H9 (cell line): Measurements from ENCODE around the gene CEACAM5. TPM values are rescaled to one million over a fixed set of nuclear protein-coding genes. Genes with fewer than 3 reads are reported as not detected.

Experiments used
- DNase-seq: peaks from one replicate; pipeline ENCODE4 v3.0.0-alpha.2; 2017
- H2AFZ ChIP-seq: one replicate; pipeline ENCODE4 v1.6.1; 2013; ENCODE audit warnings: mild to moderate bottlenecking, low read length, control low read depth, moderate library complexity
- H2AK5ac ChIP-seq: 2 replicates; pipeline ENCODE4 v1.6.1; 2013; ENCODE audit warnings: low read length, control low read depth, mixed read lengths; ENCODE audit not compliant: insufficient read length
- H2BK120ac ChIP-seq: one replicate; pipeline ENCODE4 v1.6.1; 2013; ENCODE audit warnings: low read depth, mild to moderate bottlenecking, low read length, control low read depth, inconsistent platforms; ENCODE audit not compliant: poor library complexity, severe bottlenecking
- H2BK12ac ChIP-seq: 2 replicates; pipeline ENCODE4 v1.6.1; 2013; ENCODE audit warnings: low read length, control low read depth, mixed read lengths, low read depth; ENCODE audit not compliant: insufficient read length
- H2BK15ac ChIP-seq: 2 replicates; pipeline ENCODE4 v1.6.1; 2013; ENCODE audit warnings: low read depth, low read length, control low read depth
- H2BK20ac ChIP-seq: one replicate; pipeline ENCODE4 v1.6.1; 2013; ENCODE audit warnings: low read depth, mild to moderate bottlenecking, low read length, control low read depth, inconsistent platforms; ENCODE audit not compliant: poor library complexity, severe bottlenecking
- H2BK5ac ChIP-seq: 2 replicates; pipeline ENCODE4 v1.6.1; 2013; ENCODE audit warnings: low read length, control low read depth, mixed read lengths; ENCODE audit not compliant: insufficient read length
- H3K14ac ChIP-seq: 2 replicates; pipeline ENCODE4 v1.6.1; 2013; ENCODE audit warnings: low read length, control low read depth; ENCODE audit not compliant: insufficient read depth
- H3K18ac ChIP-seq: 2 replicates; pipeline ENCODE4 v1.6.1; 2013; ENCODE audit warnings: low read depth, mild to moderate bottlenecking, mixed read lengths, low read length, control low read depth; ENCODE audit not compliant: insufficient read length
- H3K23ac ChIP-seq: 2 replicates; pipeline ENCODE4 v1.6.1; 2013; ENCODE audit warnings: low read length, control low read depth, mixed read lengths, low read depth; ENCODE audit not compliant: insufficient read length
- H3K23me2 ChIP-seq: 2 replicates; pipeline ENCODE4 v1.6.1; 2013; ENCODE audit warnings: low read depth, mild to moderate bottlenecking, mixed read lengths, low read length, control low read depth; ENCODE audit not compliant: insufficient read length, poor library complexity, severe bottlenecking
- H3K27ac ChIP-seq: 2 replicates; pipeline ENCODE4 v1.5.1; 2013; ENCODE audit warnings: low read length, control low read depth, mixed read lengths, low read depth; ENCODE audit not compliant: insufficient read length
- H3K27me3 ChIP-seq: 2 replicates; pipeline ENCODE4 v1.6.1; 2013; ENCODE audit warnings: low read length, control low read depth, inconsistent platforms; ENCODE audit not compliant: insufficient read depth
- H3K4ac ChIP-seq: 2 replicates; pipeline ENCODE4 v1.6.1; 2013; ENCODE audit warnings: low read depth, mild to moderate bottlenecking, control low read depth, inconsistent platforms, low read length, moderate library complexity
- H3K4me1 ChIP-seq: 2 replicates; pipeline ENCODE4 v1.6.1; 2013; ENCODE audit warnings: low read length, control low read depth, inconsistent platforms; ENCODE audit not compliant: insufficient read depth
- H3K4me2 ChIP-seq: 2 replicates; pipeline ENCODE4 v1.6.1; 2013; ENCODE audit warnings: low read length, control low read depth, mixed read lengths; ENCODE audit not compliant: insufficient read length, insufficient read depth
- H3K56ac ChIP-seq: 2 replicates; pipeline ENCODE4 v1.6.1; 2013; ENCODE audit warnings: low read depth, mild to moderate bottlenecking, mixed read lengths, low read length, control low read depth; ENCODE audit not compliant: insufficient read length
- H3K79me1 ChIP-seq: 2 replicates; pipeline ENCODE4 v1.6.1; 2013; ENCODE audit warnings: low read depth, mild to moderate bottlenecking, moderate library complexity, low read length, control low read depth, inconsistent platforms; ENCODE audit not compliant: insufficient read depth, poor library complexity, severe bottlenecking
- H3K79me2 ChIP-seq: 2 replicates; pipeline ENCODE4 v1.6.1; 2013; ENCODE audit warnings: low read length, control low read depth, inconsistent platforms; ENCODE audit not compliant: insufficient read depth
- H3K9ac ChIP-seq: 2 replicates; pipeline ENCODE4 v1.6.1; 2013; ENCODE audit warnings: low read length, control low read depth, mixed read lengths; ENCODE audit not compliant: insufficient read length; ENCODE audit errors: extremely low read depth
- H3K9me3 ChIP-seq: one replicate; pipeline ENCODE4 v1.6.1; 2013; ENCODE audit warnings: low read depth, low read length, inconsistent platforms; ENCODE audit not compliant: control insufficient read depth
- H3T11ph ChIP-seq: one replicate; pipeline ENCODE4 v1.6.1; 2013; ENCODE audit warnings: mild to moderate bottlenecking, low read length, control low read depth, inconsistent platforms
- H4K20me1 ChIP-seq: one replicate; pipeline ENCODE4 v1.6.1; 2013; ENCODE audit not compliant: control insufficient read depth, insufficient read length, insufficient read depth
- H4K5ac ChIP-seq: 2 replicates; pipeline ENCODE4 v1.6.1; 2013; ENCODE audit warnings: low read depth, mild to moderate bottlenecking, mixed read lengths, low read length, control low read depth; ENCODE audit not compliant: insufficient read length
- H4K8ac ChIP-seq: replicated peaks from 2 replicates; pipeline ENCODE4 v1.6.1; 2013; ENCODE audit warnings: low read length, control low read depth, mixed read lengths, low read depth; ENCODE audit not compliant: insufficient read length
- H4K91ac ChIP-seq: 2 replicates; pipeline ENCODE4 v1.6.1; 2013; ENCODE audit warnings: low read depth, mild to moderate bottlenecking, moderate library complexity, mixed read lengths, low read length, control low read depth; ENCODE audit not compliant: insufficient read length
- H3K27ac Mint-ChIP-seq, 3 experiments: 2 replicates in 2 of 3; 3 replicates in 1 of 3; pipeline ENCODE4 v1.8.0; 2020 to 2021; ENCODE audit warnings: mixed read lengths in 3 of 3, mild to moderate bottlenecking in 1 of 3, moderate library complexity in 1 of 3
- H3K27me3 Mint-ChIP-seq: 2 replicates; pipeline ENCODE4 v1.8.0; 2021; ENCODE audit warnings: low read depth, mild to moderate bottlenecking, moderate library complexity, mixed read lengths
- H3K36me3 Mint-ChIP-seq, 3 experiments: 2 replicates in 2 of 3; 3 replicates in 1 of 3; pipeline ENCODE4 v1.8.0; 2020 to 2021; ENCODE audit warnings: low read depth in 3 of 3, mixed read lengths in 3 of 3; ENCODE audit not compliant: insufficient read depth in 1 of 3
- H3K4me1 Mint-ChIP-seq, 2 experiments: 2 replicates each; pipeline ENCODE4 v1.8.0; 2020; ENCODE audit warnings: mixed read lengths in 2 of 2
- H3K4me3 Mint-ChIP-seq, 2 experiments: 2 replicates in 1 of 2; 3 replicates in 1 of 2; pipeline ENCODE4 v1.8.0; 2020 to 2021; ENCODE audit warnings: mild to moderate bottlenecking in 2 of 2, mixed read lengths in 2 of 2, moderate library complexity in 1 of 2
- H3K9me3 Mint-ChIP-seq, 2 experiments: 2 replicates in 1 of 2; 3 replicates in 1 of 2; pipeline ENCODE4 v1.8.0; 2020; ENCODE audit warnings: mild to moderate bottlenecking in 2 of 2, mixed read lengths in 2 of 2, moderate library complexity in 1 of 2
- CTCF ChIP-seq: fragments of 200-600 bp; sonication (generic); conservative IDR thresholded peaks from 3 replicates; pipeline ENCODE4 v1.8.0; 2021; ENCODE audit warnings: antibody characterized with exemption, mild to moderate bottlenecking
- WGBS: extraction: QIAGEN DNeasy Blood & Tissue Kit; methylation state at CpG from one replicate; pipeline ENCODE4 v1.1.7; 2013; ENCODE audit warnings: missing lambda C conversion rate, low lambda C conversion rate, mixed read lengths; ENCODE audit not compliant: insufficient read length; ENCODE audit errors: extremely low coverage; 5-methylcytosine and 5-hydroxymethylcytosine counted together
- total RNA-seq: library from RNA; stranded (reverse); gene quantifications from 2 replicates; pipeline ENCODE4 v1.2.1, GENCODE V29; 2021

CEACAM5 gene
- total RNA-seq, 1 experiment from 2014 or later, result not detected

- Histone ChIP-seq H3K79me1 (no peaks in the 10 kb centered on the region), H2AK5ac (no peak overlapping the region), H4K5ac (no peak overlapping the region), H2BK5ac (no peak overlapping the region), H4K91ac (no peak overlapping the region), H3K4ac (no peak overlapping the region), H3K9ac (no peak overlapping the region), H3K56ac (no peak overlapping the region), H2BK15ac (no peak overlapping the region), H3K23me2 (no peaks in the 10 kb centered on the region), H3K14ac (no peak overlapping the region), H3K27ac (no peak overlapping the region), H3K79me2 (no peaks in the 10 kb centered on the region), H2BK20ac (no peak overlapping the region), H3K27me3 (no peaks in the 10 kb centered on the region), H3K18ac (no peak overlapping the region), H3K4me2 (peak overlapping the region; percentile 38), H4K8ac (no peak overlapping the region), H4K20me1 (peaks cover 4% of the 10 kb centered on the region), H3K23ac (no peak overlapping the region), H3K9me3 (peaks cover 14% of the 10 kb centered on the region), H2AFZ (no peak overlapping the region), H3K4me1 (no peaks in the 10 kb centered on the region), H3T11ph (no peak overlapping the region), H2BK12ac (no peak overlapping the region), H2BK120ac (no peak overlapping the region)
- Mint-ChIP-seq H3K9me3 (peaks cover 81 to 96% of the 10 kb centered on the region in 2 experiments), H3K27me3 (peaks cover 2% of the 10 kb centered on the region), H3K4me3 (peak overlapping the region in 1 of 2 experiments; percentile 71; a peak in 3 of 5 replicates), H3K27ac (no peak overlapping the region), H3K36me3 (peaks cover 3 to 39% (median 8%) of the 10 kb centered on the region in 3 experiments; a peak in 4 of 7 replicates), H3K4me1 (no peaks in the 10 kb centered on the region)
- WGBS, result no CpG with 5 or more reads among the region's 26 CpGs
- peak; percentile 90 for DNase-seq
- peak; percentile 57 for TF ChIP-seq CTCF
Measured at GRCh38 chr19:41706741-41707501, 1.5 kb upstream of the CEACAM5 start.
